Type B pancreatic cell (in vitro differentiated cells): Measurements from ENCODE around the gene UMODL1. TPM values are rescaled to one million over a fixed set of nuclear protein-coding genes. Genes with fewer than 3 reads are reported as not detected.

ENCODE experiments used
- DNase-seq: peaks from one replicate; pipeline ENCODE4 v3.0.0; 2021; ENCODE audit warnings: mixed read lengths; ENCODE audit not compliant: unreplicated experiment; ENCODE audit errors: extremely low spot score
- H3K27ac Mint-ChIP-seq: 2 replicates; pipeline ENCODE4 v1.8.0; 2021; ENCODE audit warnings: mild to moderate bottlenecking, mixed read lengths
- H3K27me3 Mint-ChIP-seq: 2 replicates; pipeline ENCODE4 v1.8.0; 2021; ENCODE audit warnings: mixed read lengths
- H3K36me3 Mint-ChIP-seq: 2 replicates; pipeline ENCODE4 v1.8.0; 2021; ENCODE audit warnings: mixed read lengths
- H3K4me1 Mint-ChIP-seq: one replicate; pipeline ENCODE4 v1.8.0; 2021; ENCODE audit warnings: mixed read lengths; ENCODE audit not compliant: unreplicated experiment
- H3K4me3 Mint-ChIP-seq: 2 replicates; pipeline ENCODE4 v1.8.0; 2021; ENCODE audit warnings: mild to moderate bottlenecking, mixed read lengths
- H3K9me3 Mint-ChIP-seq: 2 replicates; pipeline ENCODE4 v1.8.0; 2021; ENCODE audit warnings: mixed read lengths
- CTCF ChIP-seq: fragments of 200-600 bp; sonication (generic); conservative IDR thresholded peaks from 2 replicates; pipeline ENCODE4 v1.5.0; 2021; ENCODE audit warnings: antibody characterized with exemption, mild to moderate bottlenecking
- total RNA-seq: library from RNA; stranded (reverse); gene quantifications from 2 replicates; pipeline ENCODE4 v1.2.1, GENCODE V29; 2021; ENCODE audit warnings: low replicate concordance

Gene UMODL1
- total RNA-seq, 1 donor from 2014 or later: 0.36 TPM

GRCh38 chr21:42037943-42038342 lies 33.2 kb upstream of the UMODL1 start:
- peaks cover 21% of the 10 kb centered on the region for H3K4me1 Mint-ChIP-seq
- no peaks in the 10 kb centered on the region for H3K27me3 Mint-ChIP-seq
- no peaks in the 10 kb centered on the region for H3K36me3 Mint-ChIP-seq
- DNase-seq: no peak
- H3K27ac Mint-ChIP-seq: no peak overlapping the region
- H3K9me3 Mint-ChIP-seq: no peaks in the 10 kb centered on the region
- TF ChIP-seq CTCF: no peak
- H3K4me3 Mint-ChIP-seq: no peak overlapping the region

- Mint-ChIP-seq H3K36me3 (no peaks in the 10 kb centered on the region), H3K27ac (peak overlapping the region; percentile 40), H3K9me3 (no peaks in the 10 kb centered on the region)
Observed at GRCh38 chr21:42038393-42038792, 32.7 kb upstream of the UMODL1 start.

GRCh38 chr21:42038826-42039425 lies 32.2 kb upstream of the UMODL1 start:
- H3K27ac Mint-ChIP-seq: peak overlapping the region; percentile 40
- H3K36me3 Mint-ChIP-seq: no peaks in the 10 kb centered on the region

More at GRCh38 chr21:42038393-42038792, 32.7 kb upstream of the UMODL1 start:
- no peak overlapping the region for H3K4me3 Mint-ChIP-seq
- no peak for TF ChIP-seq CTCF
- peaks cover 21% of the 10 kb centered on the region for H3K4me1 Mint-ChIP-seq
- no peaks in the 10 kb centered on the region for H3K27me3 Mint-ChIP-seq
- no peak for DNase-seq

GRCh38 chr21:42039470-42039901 lies 31.6 kb upstream of the UMODL1 start:
- Mint-ChIP-seq H3K9me3 (no peaks in the 10 kb centered on the region), H3K4me1 (peaks cover 21% of the 10 kb centered on the region), H3K36me3 (no peaks in the 10 kb centered on the region), H3K27me3 (no peaks in the 10 kb centered on the region), H3K4me3 (no peak overlapping the region), H3K27ac (no peak overlapping the region)
- no peak for DNase-seq
- TF ChIP-seq CTCF: no peak

More at GRCh38 chr21:42038826-42039425, 32.2 kb upstream of the UMODL1 start:
- no peaks in the 10 kb centered on the region for H3K9me3 Mint-ChIP-seq
- peaks cover 21% of the 10 kb centered on the region for H3K4me1 Mint-ChIP-seq
- no peak for DNase-seq
- no peak for TF ChIP-seq CTCF
- no peaks in the 10 kb centered on the region for H3K27me3 Mint-ChIP-seq
- no peak overlapping the region for H3K4me3 Mint-ChIP-seq

- Mint-ChIP-seq H3K9me3 (no peaks in the 10 kb centered on the region), H3K27ac (no peak overlapping the region), H3K4me1 (peaks cover 21% of the 10 kb centered on the region), H3K27me3 (no peaks in the 10 kb centered on the region), H3K36me3 (no peaks in the 10 kb centered on the region), H3K4me3 (no peak overlapping the region)
- no peak for DNase-seq
- no peak for TF ChIP-seq CTCF
Observed at GRCh38 chr21:42039911-42040351, 31.2 kb upstream of the UMODL1 start.
